WI38 (cell line): ENCODE results near the gene HOXA2.

ENCODE experiments used
- H3K4me3 ChIP-seq: 2 replicates; pipeline ENCODE4 v1.5.1; 2011; ENCODE audit warnings: low read depth, mild to moderate bottlenecking, control low read depth, low read length
- CTCF ChIP-seq: IDR thresholded peaks from 2 replicates; pipeline ENCODE4 v1.5.1; 2012; ENCODE audit warnings: low read depth, mild to moderate bottlenecking, control low read depth, low read length

The HOXA2 gene

GRCh38 chr7:27101171-27101956, 1.1 kb downstream of the HOXA2 start:
- H3K4me3 ChIP-seq, result peak overlapping the region; percentile 96

DNA sequence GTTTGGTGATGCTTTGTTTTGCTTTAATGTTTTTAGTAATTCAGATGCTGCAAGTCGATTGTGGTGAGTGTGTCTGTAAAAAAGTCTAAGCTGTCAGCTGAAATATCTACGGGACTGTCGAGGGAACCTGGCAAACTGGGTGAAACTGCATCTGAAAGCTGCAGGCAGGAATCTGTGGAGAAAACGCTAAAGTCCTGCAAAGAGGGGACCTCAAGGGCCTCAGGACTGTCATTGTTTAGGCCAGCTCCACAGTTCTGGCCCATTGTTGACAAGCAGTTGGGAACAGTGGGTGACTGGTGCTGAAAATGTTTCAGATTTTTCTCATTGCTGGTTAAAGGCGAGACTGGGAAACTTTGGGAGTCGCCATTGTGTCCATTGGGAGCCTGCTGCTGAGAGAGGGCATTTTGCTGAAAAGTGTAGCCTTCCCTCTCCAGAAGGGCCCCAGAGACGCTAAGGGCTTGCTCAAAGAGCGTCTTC, 1.8 kb downstream of the HOXA2 start:
- peak overlapping the region; percentile 96 for H3K4me3 ChIP-seq
- TF ChIP-seq CTCF, result no peak

More at GRCh38 chr7:27101171-27101956, 1.1 kb downstream of the HOXA2 start:
- TF ChIP-seq CTCF, result no peak

- no peak for TF ChIP-seq CTCF
These were observed 2.8 kb downstream of the HOXA2 start for GRCh38 chr7:27099453-27100370.

GRCh38 chr7:27098578-27099451, 3.7 kb downstream of the HOXA2 start:
- TF ChIP-seq CTCF, result no peak
- peak overlapping the region; percentile 96 for H3K4me3 ChIP-seq

More at GRCh38 chr7:27099453-27100370, 2.8 kb downstream of the HOXA2 start:
- H3K4me3 ChIP-seq, result peak overlapping the region; percentile 96

DNA sequence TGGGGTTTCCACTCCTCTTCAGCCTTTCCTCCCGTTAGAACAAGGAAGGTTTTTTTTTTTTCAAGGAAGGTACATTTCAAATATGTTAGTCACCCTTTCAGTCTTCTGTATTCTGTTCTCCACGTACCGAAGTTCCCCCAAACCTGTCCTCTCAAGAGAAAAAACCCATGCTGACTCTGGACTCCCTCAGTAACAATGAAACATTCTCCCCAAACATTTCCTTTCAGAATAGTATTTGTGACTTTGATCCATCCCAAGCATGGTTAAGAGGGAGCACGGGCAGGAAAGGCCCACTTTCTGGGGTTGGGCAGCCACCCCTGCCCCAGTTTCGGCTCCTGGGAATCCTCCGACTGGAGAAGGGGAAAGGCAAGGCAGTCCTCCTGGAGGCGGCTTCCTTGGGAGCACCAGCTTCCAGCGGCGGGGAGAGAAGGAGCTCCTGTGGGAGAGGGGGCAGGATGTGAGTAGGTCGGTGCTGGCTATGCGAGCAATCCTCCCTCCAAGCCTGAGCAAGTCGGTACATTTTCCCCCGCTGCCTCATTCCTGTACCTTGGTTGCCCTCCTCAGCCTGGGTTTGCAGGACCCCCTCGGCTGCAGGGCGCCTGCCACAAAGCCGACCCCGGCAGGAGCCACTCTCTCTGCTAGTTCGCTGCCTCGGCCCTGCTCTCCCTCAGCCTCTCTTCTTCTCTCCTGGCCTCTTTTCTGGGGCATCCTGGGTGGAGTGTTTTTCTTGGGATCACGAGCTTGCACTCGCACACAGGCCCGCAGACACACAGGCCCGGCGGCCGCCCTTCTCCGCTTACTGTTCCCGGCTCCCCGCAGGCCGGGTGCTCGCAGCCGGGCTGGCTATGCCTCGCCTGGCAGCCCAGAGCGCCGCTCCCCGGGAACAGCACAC, 4.6 kb downstream of the HOXA2 start:
- no peak for TF ChIP-seq CTCF
- H3K4me3 ChIP-seq, result peak overlapping the region; percentile 96
